Epithelial cell of esophagus (primary cell): ENCODE measurements around the gene KLHL11.

Source experiments
- DNase-seq: peaks from one replicate; pipeline ENCODE4 v3.0.0; 2010; ENCODE audit warnings: low read depth
- H3K4me3 ChIP-seq: 2 replicates; pipeline ENCODE4 v1.5.1; 2011; ENCODE audit warnings: mild to moderate bottlenecking, low read length, control low read depth
- CTCF ChIP-seq: IDR thresholded peaks from 2 replicates; pipeline ENCODE4 v1.5.1; 2011; ENCODE audit warnings: low read depth, mild to moderate bottlenecking, low read length, control low read depth, inconsistent platforms; ENCODE audit not compliant: insufficient read depth; ENCODE audit errors: missing control alignments

The KLHL11 gene

GRCh38 chr17:41909088-41909487 lies 43.9 kb upstream of the KLHL11 start:
- no peak for TF ChIP-seq CTCF
- no peak overlapping the region for H3K4me3 ChIP-seq
- DNase-seq: no peak

- TF ChIP-seq CTCF: no peak
- H3K4me3 ChIP-seq: no peak overlapping the region
- no peak for DNase-seq
Measured at GRCh38 chr17:41907633-41908539, 42.7 kb upstream of the KLHL11 start.

GRCh38 chr17:41907185-41907556 lies 41.9 kb upstream of the KLHL11 start:
- no peak overlapping the region for H3K4me3 ChIP-seq
- TF ChIP-seq CTCF: no peak

GRCh38 chr17:41906465-41907184 lies 41.4 kb upstream of the KLHL11 start:
- no peak for TF ChIP-seq CTCF
- DNase-seq: no peak
- H3K4me3 ChIP-seq: no peak overlapping the region

More at GRCh38 chr17:41907185-41907556, 41.9 kb upstream of the KLHL11 start:
- DNase-seq: no peak

GRCh38 chr17:41905172-41905571 lies 39.9 kb upstream of the KLHL11 start:
- H3K4me3 ChIP-seq: no peak overlapping the region
- no peak for TF ChIP-seq CTCF
- DNase-seq: no peak

GRCh38 chr17:41904242-41904841 lies 39.1 kb upstream of the KLHL11 start:
- no peak overlapping the region for H3K4me3 ChIP-seq
- DNase-seq: no peak
- no peak for TF ChIP-seq CTCF
